ENCODE measurements around the gene SLC35E4.

The SLC35E4 gene

DNA sequence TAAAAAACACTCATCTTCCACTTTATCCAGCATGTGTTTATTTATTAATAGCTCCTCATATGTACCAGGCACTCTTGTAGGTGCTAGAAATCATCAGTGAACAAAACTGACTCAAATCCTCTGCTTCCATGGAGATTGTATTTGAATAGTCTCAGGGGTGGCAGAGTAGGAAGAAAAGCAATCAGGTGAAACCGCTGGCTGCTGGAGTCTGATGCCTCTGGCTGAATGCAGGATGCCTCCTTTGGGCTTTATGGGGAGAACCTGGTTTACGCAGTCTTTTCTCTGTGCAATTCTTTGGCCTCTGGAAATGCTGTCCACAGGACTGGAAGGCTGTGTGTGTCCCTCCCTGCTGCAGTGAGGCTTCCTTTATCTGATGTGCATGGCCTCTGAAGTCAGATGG lies 46.2 kb downstream of the SLC35E4 start:
- Mint-ChIP-seq H3K4me1 (no peaks in the 10 kb centered on the region), H3K9me3 (no peaks in the 10 kb centered on the region), H3K4me3 (no peak overlapping the region), H3K27ac (no peak overlapping the region), H3K36me3 (no peaks in the 10 kb centered on the region), H3K27me3 (peaks cover 44% of the 10 kb centered on the region)
- ATAC-seq: no peak

DNA sequence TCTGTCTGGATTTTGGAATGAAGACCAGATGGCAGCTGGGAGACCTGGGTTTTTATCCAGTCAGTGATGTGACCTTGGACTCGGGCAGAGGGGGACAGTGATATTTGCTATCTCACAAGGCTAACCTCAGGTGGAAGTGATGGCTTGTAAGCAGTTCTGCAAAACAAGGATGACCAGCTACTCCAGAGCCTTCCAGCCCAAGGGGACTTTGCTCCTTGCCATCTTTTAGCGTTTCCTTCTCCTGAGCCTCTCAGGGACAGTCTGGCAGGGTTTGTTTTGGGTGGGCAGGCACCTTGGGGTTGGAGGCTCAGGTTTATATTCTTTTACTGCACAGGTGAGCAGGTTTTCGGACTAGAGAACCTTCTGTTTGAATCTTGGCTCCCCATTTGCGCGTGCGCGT lies 49.6 kb downstream of the SLC35E4 start:
- Mint-ChIP-seq H3K4me3 (no peak overlapping the region), H3K27me3 (peaks cover 14% of the 10 kb centered on the region), H3K27ac (no peak overlapping the region), H3K9me3 (no peaks in the 10 kb centered on the region), H3K4me1 (no peaks in the 10 kb centered on the region), H3K36me3 (no peaks in the 10 kb centered on the region)
- ATAC-seq: no peak

DNA sequence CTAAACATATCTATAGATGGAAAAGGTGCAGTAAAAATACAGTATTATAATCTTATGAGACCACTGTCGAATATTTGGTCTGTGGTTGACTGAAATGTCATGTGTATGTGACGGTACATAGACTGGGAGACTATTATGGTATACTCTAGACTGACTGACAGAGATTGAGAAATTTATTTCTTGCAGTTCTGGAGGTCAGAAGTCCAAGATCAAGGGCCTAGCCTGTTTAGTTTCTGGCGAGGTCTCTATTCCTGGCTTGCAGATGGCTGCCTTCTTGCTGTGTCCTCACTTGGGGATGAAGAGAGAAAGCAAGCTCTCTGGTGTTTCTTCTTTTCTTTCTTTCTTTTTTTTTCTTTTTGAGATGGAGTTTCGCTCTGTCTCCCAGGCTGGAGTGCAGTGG lies 51.8 kb downstream of the SLC35E4 start:
- no peaks in the 10 kb centered on the region for H3K36me3 Mint-ChIP-seq
- H3K4me1 Mint-ChIP-seq: no peaks in the 10 kb centered on the region
- ATAC-seq: no peak
- H3K4me3 Mint-ChIP-seq: no peak overlapping the region
- H3K9me3 Mint-ChIP-seq: no peaks in the 10 kb centered on the region
- no peak overlapping the region for H3K27ac Mint-ChIP-seq
- H3K27me3 Mint-ChIP-seq: peaks cover 12% of the 10 kb centered on the region

DNA sequence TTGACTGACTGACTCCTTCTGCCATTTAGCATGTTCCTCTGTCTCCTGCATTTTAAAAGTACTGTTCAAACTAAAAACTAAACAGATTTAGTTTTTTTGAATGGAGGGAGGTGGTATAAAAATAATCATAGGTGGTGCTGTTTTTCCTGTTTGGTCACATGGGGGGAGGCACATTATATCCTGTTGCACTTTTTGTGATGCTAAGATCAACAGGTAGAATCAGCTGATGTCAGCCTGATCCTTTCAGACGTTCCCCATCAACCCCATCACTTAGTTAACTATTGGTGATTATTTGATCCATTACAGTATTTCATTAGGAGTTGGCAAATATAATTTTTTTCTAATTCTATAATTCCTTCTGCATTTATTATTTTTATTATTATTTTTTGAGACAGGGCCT lies 54.0 kb downstream of the SLC35E4 start:
- Mint-ChIP-seq H3K4me1 (peaks cover 6% of the 10 kb centered on the region), H3K9me3 (no peaks in the 10 kb centered on the region), H3K4me3 (no peak overlapping the region), H3K36me3 (no peaks in the 10 kb centered on the region), H3K27me3 (peaks cover 14% of the 10 kb centered on the region), H3K27ac (no peak overlapping the region)
- ATAC-seq: no peak

DNA sequence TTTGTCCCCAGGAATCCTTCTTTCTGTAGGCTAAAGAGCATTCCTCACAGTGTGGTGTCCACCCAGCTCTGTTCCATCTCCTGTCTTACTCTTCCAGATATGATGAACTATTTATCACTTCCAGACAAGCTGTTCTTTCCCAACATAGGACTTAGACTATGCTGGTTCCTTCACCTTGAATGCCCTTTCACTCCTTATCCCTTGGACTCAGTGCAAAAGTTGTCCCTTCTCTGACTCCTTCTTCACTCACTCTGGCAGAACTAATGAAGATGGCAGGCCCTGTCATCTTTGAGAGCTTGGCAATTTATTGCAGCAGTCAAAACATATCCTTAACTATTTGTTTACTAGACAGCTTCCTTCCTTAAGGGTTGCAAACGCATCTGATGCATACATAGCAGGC lies 55.6 kb downstream of the SLC35E4 start:
- ATAC-seq: no peak
- Mint-ChIP-seq H3K4me3 (no peak overlapping the region), H3K9me3 (no peaks in the 10 kb centered on the region), H3K36me3 (no peaks in the 10 kb centered on the region), H3K27ac (no peak overlapping the region), H3K27me3 (peaks cover 14% of the 10 kb centered on the region), H3K4me1 (peaks cover 6% of the 10 kb centered on the region)

DNA sequence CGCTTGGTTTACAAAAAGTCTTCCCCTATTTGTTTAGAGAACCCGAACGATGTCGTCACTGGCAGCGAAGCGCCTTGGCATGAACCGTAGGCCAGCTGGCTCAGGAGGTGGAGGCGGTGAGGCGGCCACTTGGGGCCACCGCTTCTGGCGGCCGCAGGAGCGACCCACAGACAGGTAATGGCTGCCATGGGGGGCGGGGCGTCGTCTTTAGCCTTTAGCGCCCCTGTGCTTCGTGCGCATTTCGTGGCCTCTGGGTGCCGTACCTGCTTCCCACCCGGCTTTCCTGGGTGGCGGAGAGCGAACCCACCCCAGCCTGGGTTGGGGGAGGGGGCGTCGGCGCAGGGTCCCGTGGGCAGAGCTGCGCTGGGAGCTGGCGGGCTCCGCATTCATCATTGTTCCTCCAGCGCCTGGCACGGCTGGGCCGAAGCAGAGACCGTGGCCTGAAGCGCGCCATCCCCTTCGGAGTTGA lies 58.6 kb downstream of the SLC35E4 start:
- ATAC-seq: peak; percentile 79
- peak overlapping the region; percentile 67 for H3K27ac Mint-ChIP-seq
- peaks cover 6% of the 10 kb centered on the region for H3K4me1 Mint-ChIP-seq
- no peaks in the 10 kb centered on the region for H3K9me3 Mint-ChIP-seq
- peak overlapping the region; percentile 87 for H3K4me3 Mint-ChIP-seq
- no peaks in the 10 kb centered on the region for H3K36me3 Mint-ChIP-seq
- peaks cover 14% of the 10 kb centered on the region for H3K27me3 Mint-ChIP-seq

DNA sequence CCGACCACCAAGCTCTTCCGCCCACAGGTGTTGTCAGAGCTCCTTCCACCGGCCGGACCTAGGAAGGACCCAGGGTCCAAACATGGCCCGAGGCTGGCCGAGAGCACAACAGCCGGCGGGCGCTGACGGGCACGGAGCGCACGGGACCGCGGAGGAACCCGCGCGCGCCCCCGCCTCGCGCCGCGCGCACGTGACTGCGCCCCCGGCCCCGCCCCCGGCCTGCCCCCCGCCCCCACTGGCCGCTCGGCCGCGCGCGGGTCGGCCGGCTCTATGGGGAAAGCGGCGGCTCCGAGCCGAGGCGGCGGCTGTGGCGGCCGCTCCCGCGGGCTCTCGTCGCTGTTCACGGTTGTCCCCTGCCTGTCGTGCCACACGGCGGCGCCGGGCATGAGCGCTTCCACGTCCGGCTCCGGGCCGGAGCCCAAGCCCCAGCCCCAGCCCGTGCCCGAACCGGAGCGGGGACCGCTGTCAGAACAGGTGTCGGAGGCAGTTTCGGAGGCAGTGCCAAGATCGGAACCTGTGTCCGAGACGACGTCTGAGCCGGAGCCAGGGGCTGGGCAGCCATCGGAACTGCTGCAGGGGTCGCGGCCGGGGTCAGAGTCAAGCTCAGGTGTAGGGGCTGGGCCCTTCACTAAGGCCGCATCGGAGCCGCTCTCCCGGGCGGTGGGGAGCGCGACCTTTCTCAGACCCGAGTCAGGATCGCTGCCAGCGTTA lies 59.2 kb downstream of the SLC35E4 start, which contains the start of gene OSBP2:
Gene OSBP2 (plus strand): TSS at position 235 of the 711 bp plus-strand sequence. CDS start 36 bp downstream, at position 271.
- H3K9me3 Mint-ChIP-seq: no peaks in the 10 kb centered on the region
- H3K4me3 Mint-ChIP-seq: peak within 1 kb of the TSS; percentile 87
- peak; percentile 65 for ATAC-seq
- H3K36me3 Mint-ChIP-seq: no peaks in the 10 kb centered on the region
- peaks cover 14% of the 10 kb centered on the region for H3K27me3 Mint-ChIP-seq
- H3K27ac Mint-ChIP-seq: peak within 1 kb of the TSS; percentile 67
- H3K4me1 Mint-ChIP-seq: peaks cover 6% of the 10 kb centered on the region

DNA sequence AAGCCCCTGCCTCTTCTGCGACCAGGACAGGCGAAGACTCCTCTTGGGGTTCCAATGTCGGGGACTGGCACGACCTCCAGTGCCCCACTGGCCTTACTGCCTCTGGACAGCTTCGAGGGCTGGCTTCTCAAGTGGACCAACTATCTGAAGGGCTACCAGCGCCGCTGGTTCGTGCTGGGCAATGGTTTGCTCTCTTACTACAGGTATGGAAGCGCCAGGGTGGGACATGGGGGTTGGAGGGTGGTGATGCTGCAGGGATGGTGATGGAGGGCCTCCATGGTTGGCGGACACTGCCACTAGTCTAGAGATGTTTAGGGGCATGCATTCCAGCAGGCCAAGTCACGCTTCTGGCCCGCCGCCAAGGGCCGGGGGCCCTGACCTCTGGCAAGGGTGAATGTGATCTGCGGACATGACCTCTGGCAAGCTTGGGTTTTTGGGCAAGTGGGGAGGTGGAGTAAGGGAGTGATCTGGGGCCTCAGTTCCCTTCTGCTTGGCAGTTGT lies 59.8 kb downstream of the SLC35E4 start:
- Mint-ChIP-seq H3K27me3 (peaks cover 14% of the 10 kb centered on the region), H3K36me3 (no peaks in the 10 kb centered on the region), H3K9me3 (no peaks in the 10 kb centered on the region), H3K27ac (no peak overlapping the region), H3K4me3 (peak overlapping the region; percentile 50), H3K4me1 (peaks cover 6% of the 10 kb centered on the region)
- ATAC-seq: no peak

DNA sequence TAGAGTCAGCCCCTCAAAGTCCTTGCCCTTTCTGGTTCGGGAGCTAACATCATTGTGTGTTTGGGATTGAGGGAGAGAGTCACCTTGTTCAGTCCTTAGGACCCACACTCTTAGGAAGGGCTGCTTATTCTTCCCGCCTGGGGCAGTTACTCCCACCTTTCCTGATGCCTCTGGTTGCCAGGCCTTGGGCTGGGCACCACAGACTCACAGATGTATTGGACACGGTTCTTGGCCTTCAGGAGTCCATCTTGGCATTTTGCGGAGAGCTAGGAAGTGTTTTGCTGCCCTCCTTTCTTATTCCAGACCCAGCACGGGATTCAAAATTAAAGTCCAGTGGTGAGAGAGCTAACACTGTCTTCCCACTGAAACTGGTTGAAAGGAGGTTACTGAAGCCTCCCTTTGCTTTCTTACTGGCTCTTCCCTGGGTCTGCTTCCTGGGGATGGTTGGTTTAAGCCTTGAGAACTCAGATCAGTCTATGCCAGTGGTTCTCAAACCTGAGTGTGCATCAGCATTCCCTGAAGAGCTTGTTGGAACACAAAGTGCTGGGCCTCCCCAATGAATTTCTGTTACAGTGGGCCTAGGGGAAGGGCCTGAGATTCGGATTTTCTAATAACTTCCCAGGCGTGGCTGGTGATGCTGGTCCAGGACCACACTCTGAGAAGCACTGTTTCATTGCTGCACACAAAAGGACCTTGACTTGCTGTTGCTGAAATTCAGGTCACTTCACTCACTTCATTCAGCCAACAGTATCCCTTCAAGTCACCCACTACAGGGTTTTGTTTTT lies 60.5 kb downstream of the SLC35E4 start:
- Mint-ChIP-seq H3K9me3 (no peaks in the 10 kb centered on the region), H3K4me3 (peak overlapping the region; percentile 50), H3K27me3 (peaks cover 14% of the 10 kb centered on the region), H3K4me1 (peaks cover 6% of the 10 kb centered on the region), H3K36me3 (no peaks in the 10 kb centered on the region), H3K27ac (no peak overlapping the region)
- ATAC-seq: no peak
